Measurements from ENCODE around the gene DNAJC9. TPM values are rescaled to one million over a fixed set of nuclear protein-coding genes. Genes with fewer than 3 reads are reported as not detected.

DNAJC9 gene
- total RNA-seq, 1 donor: 41.0 TPM

GRCh38 chr10:73252445-73253224 lies 5.6 kb upstream of the DNAJC9 start, which contains the start of gene MRPS16:
MRPS16 (minus strand) TSS chr10:73252644; CDS start chr10:73252482, 162 bp downstream.
- H3K4me3 ChIP-seq (ENCODE audit: low read depth, low read length): peak within 1 kb of the TSS; percentile 99
- DNase-seq (ENCODE audit: low read depth): peak; percentile 97
- no peak for TF ChIP-seq CTCF (IDR thresholded peaks at IDR 0.05; ENCODE audit: insufficient read depth, low read length)

GRCh38 chr10:73251683-73252444 lies 4.8 kb upstream of the DNAJC9 start:
- DNase-seq (ENCODE audit: low read depth): no peak
- no peak for TF ChIP-seq CTCF (IDR thresholded peaks at IDR 0.05; ENCODE audit: insufficient read depth, low read length)
- peak overlapping the region; percentile 99 for H3K4me3 ChIP-seq (ENCODE audit: low read depth, low read length)

GRCh38 chr10:73248259-73248724 lies 1.2 kb upstream of the DNAJC9 start:
- TF ChIP-seq CTCF (IDR thresholded peaks at IDR 0.05; ENCODE audit: insufficient read depth, low read length): no peak
- no peak overlapping the region for H3K4me3 ChIP-seq (ENCODE audit: low read depth, low read length)
- DNase-seq (ENCODE audit: low read depth): no peak

GRCh38 chr10:73247509-73248258 lies 629 bp upstream of the DNAJC9 start:
- H3K4me3 ChIP-seq (ENCODE audit: low read depth, low read length): peak overlapping the region; percentile 90
- TF ChIP-seq CTCF (IDR thresholded peaks at IDR 0.05; ENCODE audit: insufficient read depth, low read length): no peak
- DNase-seq (ENCODE audit: low read depth): no peak

- peak; percentile 14 for DNase-seq (ENCODE audit: low read depth)
- peak overlapping the region; percentile 90 for H3K4me3 ChIP-seq (ENCODE audit: low read depth, low read length)
- TF ChIP-seq CTCF (IDR thresholded peaks at IDR 0.05; ENCODE audit: insufficient read depth, low read length): no peak
These were observed 771 bp downstream of the DNAJC9 start for GRCh38 chr10:73246322-73246645.

GRCh38 chr10:73244866-73245477 lies 2.1 kb downstream of the DNAJC9 start:
- no peak for TF ChIP-seq CTCF (IDR thresholded peaks at IDR 0.05; ENCODE audit: insufficient read depth, low read length)
- peak; percentile 21 for DNase-seq (ENCODE audit: low read depth)
- H3K4me3 ChIP-seq (ENCODE audit: low read depth, low read length): peak overlapping the region; percentile 90
